OCI-LY7 (cell line): Measurements from ENCODE around the gene COPE. TPM values are rescaled to one million over a fixed set of nuclear protein-coding genes. Genes with fewer than 3 reads are reported as not detected.
A peak's percentile ranks its signal among the peaks of the same experiment; 100 is the strongest.

ENCODE experiments used
- BruUV-seq: library from RNA; stranded (reverse); fragments of 400-500 nt; replicated peaks from 2 replicates; lab custom pipeline; 2021; lab: Mats Ljungman, UMichigan
- CTCF ChIA-PET: fragments of 300-600 bp; sonication (Branson Sonifier 250); formaldehyde crosslinking; loops from one replicate; lab custom pipeline; 2022; ENCODE audit warnings: antibody characterized with exemption; ENCODE audit not compliant: unreplicated experiment; lab: Charles Lee
- POLR2A ChIA-PET: fragments of 300-600 bp; sonication (Branson Sonifier 250); formaldehyde crosslinking; loops from one replicate; lab custom pipeline; 2022; ENCODE audit warnings: antibody characterized with exemption; lab: Charles Lee
- DNase-seq: peaks from one replicate; pipeline ENCODE4 v3.0.0-alpha.2; 2015; ENCODE audit warnings: low spot score
- H2AFZ ChIP-seq: fragments of 200-600 bp; sonication (generic), shearing (Covaris generic); 2 replicates; pipeline ENCODE4 v1.6.1; 2014; ENCODE audit warnings: mild to moderate bottlenecking, antibody characterized with exemption, low read length, moderate library complexity
- H3K27ac ChIP-seq: fragments of 200-600 bp; sonication (generic); 2 replicates; pipeline ENCODE4 v1.5.1; 2014; ENCODE audit warnings: mixed run types, low read depth, mild to moderate bottlenecking, moderate library complexity, low read length, inconsistent platforms; ENCODE audit not compliant: poor library complexity, severe bottlenecking
- H3K36me3 ChIP-seq: fragments of 200-600 bp; sonication (generic); 2 replicates; pipeline ENCODE4 v1.6.1; 2014; ENCODE audit warnings: mild to moderate bottlenecking, antibody characterized with exemption, low read length, moderate library complexity, mixed read lengths; ENCODE audit not compliant: insufficient read depth
- H3K4me1 ChIP-seq: fragments of 200-600 bp; sonication (generic); 2 replicates; pipeline ENCODE4 v1.5.1; 2014; ENCODE audit warnings: mild to moderate bottlenecking, low read length; ENCODE audit not compliant: insufficient read depth, poor library complexity, severe bottlenecking
- H3K4me2 ChIP-seq: fragments of 200-600 bp; sonication (generic); 2 replicates; pipeline ENCODE4 v1.6.1; 2014; ENCODE audit warnings: mild to moderate bottlenecking, low read length
- H3K4me3 ChIP-seq: fragments of 200-600 bp; sonication (generic); 2 replicates; pipeline ENCODE4 v1.5.1; 2014; ENCODE audit warnings: mild to moderate bottlenecking, low read depth, low read length; ENCODE audit not compliant: poor library complexity, severe bottlenecking
- H3K79me2 ChIP-seq: fragments of 200-600 bp; sonication (generic); 2 replicates; pipeline ENCODE4 v1.6.1; 2016; ENCODE audit warnings: low read depth, mild to moderate bottlenecking, low read length, moderate library complexity, mixed read lengths; ENCODE audit not compliant: insufficient read depth
- H3K9me2 ChIP-seq: fragments of 200-600 bp; sonication (generic); 2 replicates; pipeline ENCODE4 v1.6.1; 2016; ENCODE audit warnings: mild to moderate bottlenecking, low read length, mixed read lengths; ENCODE audit not compliant: insufficient read depth
- H3K9me3 ChIP-seq: fragments of 200-600 bp; sonication (generic); 2 replicates; pipeline ENCODE4 v1.6.1; 2014; ENCODE audit warnings: mild to moderate bottlenecking, mixed run types, low read length, mixed read lengths
- H4K20me1 ChIP-seq: fragments of 200-600 bp; sonication (generic); 2 replicates; pipeline ENCODE4 v1.6.1; 2014; ENCODE audit warnings: mild to moderate bottlenecking, antibody characterized with exemption, low read length, moderate library complexity, mixed read lengths; ENCODE audit not compliant: insufficient read depth
- EZH2phosphoT487 ChIP-seq: fragments of 200-600 bp; sonication (generic); IDR thresholded peaks from 2 replicates; pipeline ENCODE4 v1.6.1; 2018; ENCODE audit warnings: low read depth, borderline replicate concordance, mild to moderate bottlenecking, mixed run types, antibody characterized with exemption, low read length, moderate library complexity, mixed read lengths
- intact Hi-C: fragments of 100-400 bp; cut with micrococcal nuclease; formaldehyde crosslinking; loops from one replicate; pipeline ENCODE4 v1.10.0; 2022; ENCODE audit not compliant: unreplicated experiment
- total RNA-seq, 2 experiments: library from RNA; depleted of rRNA in 1 of 2; stranded (reverse); fragments of >200 nt in 1 of 2; shearing (Covaris generic) in 1 of 2; gene quantifications; 2 replicates each; pipeline ENCODE4 v1.2.3, GENCODE V29; 2014 to 2022
- TF ChIP-seq, protein P1 (sequence below): fragments of 200-600 bp; sonication (generic); conservative IDR thresholded peaks from 2 replicates; pipeline ENCODE4 v1.5.1; 2014; ENCODE audit warnings: mild to moderate bottlenecking, antibody characterized with exemption, low read length, moderate library complexity, mixed read lengths

The COPE gene
- total RNA-seq, 2 experiments from 2014 or later: 255 to 256 TPM

DNA sequence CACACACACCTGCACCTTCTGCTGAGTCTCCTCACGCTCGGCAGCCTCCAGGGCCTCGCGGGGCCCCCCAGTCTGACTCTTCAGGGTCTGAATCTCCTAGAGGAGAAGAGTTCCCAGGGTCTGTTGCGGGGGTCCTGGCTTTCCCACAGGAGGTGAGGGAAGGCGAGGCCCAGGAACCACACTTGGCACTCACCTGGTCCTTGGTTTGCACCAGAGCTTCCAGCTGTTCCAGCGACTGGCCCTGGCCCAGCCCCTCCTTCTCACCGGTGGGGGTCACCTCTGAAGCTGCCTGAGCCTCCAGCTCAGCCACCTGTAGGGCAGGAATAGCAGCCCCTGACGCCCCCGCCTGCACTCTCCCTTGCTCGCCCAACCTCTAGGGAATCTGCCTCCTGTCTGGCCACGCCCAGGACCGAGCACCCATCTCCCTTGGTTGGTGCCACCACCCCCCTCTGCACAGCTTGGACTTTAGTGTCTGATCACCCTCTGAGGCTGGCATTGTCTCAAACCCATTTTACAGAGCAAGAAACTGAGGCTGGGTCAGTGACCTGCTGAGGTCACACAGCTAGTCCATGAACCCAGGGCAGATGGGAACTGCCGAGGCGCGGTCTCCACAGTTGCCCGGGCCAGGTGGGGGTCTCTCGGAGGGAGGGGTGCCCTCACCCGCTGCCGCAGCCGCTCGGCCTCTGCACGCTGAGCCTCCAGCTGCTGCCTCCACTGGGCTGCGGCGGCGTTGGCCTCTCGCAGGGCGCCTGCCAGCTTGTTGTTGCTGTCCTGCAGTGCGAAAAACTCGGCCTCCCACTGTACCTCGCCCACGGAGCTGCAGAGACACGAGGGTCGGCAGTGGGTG, 12.4 kb upstream of the COPE start:
- H3K9me2 ChIP-seq: no peaks in the 10 kb centered on the region
- H3K79me2 ChIP-seq: no peaks in the 10 kb centered on the region
- H3K4me1 ChIP-seq: peaks cover 9% of the 10 kb centered on the region
- intact Hi-C loops: no loop called here
- peaks cover 23% of the 10 kb centered on the region for H3K36me3 ChIP-seq
- no TSS peak for BruUV-seq
- H3K4me2 ChIP-seq: 0 out of 2 replicates have a peak overlapping the region, but pooled peaks have one; percentile 99
- no peak overlapping the region for H2AFZ ChIP-seq
- no peak for DNase-seq
- CTCF ChIA-PET: no interaction called here
- no peak overlapping the region for H3K27ac ChIP-seq
- no peaks in the 10 kb centered on the region for H3K9me3 ChIP-seq
- no peak overlapping the region for H3K4me3 ChIP-seq
- no peak for TF ChIP-seq EZH2phosphoT487
- TF ChIP-seq, protein P1, sequence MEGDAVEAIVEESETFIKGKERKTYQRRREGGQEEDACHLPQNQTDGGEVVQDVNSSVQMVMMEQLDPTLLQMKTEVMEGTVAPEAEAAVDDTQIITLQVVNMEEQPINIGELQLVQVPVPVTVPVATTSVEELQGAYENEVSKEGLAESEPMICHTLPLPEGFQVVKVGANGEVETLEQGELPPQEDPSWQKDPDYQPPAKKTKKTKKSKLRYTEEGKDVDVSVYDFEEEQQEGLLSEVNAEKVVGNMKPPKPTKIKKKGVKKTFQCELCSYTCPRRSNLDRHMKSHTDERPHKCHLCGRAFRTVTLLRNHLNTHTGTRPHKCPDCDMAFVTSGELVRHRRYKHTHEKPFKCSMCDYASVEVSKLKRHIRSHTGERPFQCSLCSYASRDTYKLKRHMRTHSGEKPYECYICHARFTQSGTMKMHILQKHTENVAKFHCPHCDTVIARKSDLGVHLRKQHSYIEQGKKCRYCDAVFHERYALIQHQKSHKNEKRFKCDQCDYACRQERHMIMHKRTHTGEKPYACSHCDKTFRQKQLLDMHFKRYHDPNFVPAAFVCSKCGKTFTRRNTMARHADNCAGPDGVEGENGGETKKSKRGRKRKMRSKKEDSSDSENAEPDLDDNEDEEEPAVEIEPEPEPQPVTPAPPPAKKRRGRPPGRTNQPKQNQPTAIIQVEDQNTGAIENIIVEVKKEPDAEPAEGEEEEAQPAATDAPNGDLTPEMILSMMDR: no peak
- no peaks in the 10 kb centered on the region for H4K20me1 ChIP-seq
- POLR2A ChIA-PET: no interaction called here

DNA sequence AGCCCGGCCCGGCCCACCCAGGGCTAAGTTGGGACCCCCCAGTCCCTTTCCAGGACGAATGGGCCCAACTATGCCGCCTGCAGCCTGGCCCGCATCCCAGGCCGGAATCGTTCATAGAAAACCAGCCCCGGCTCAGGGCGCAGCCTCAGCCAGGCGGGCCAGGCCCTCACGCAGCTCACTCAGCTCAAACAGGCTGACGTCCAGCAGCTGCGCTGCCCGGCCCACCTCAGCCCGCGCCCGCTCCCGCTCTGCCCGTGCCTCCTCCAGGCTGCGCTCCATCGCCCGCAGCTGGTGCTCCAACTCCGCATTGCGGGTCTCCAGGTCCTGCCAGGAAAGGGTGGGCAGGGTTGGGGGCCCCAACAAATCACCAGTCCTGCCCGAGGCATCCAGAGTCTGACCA, 10.1 kb upstream of the COPE start:
- BruUV-seq: no TSS peak
- POLR2A ChIA-PET: interaction anchor here (0.6 kb wide), 1 partner anchor 651 kb away, joined by 3 read pairs; no protein-coding TSS in a partner anchor
- intact Hi-C loops: no loop called here

More for the DNA sequence above, 10.1 kb upstream of the COPE start:
- Histone ChIP-seq H3K79me2 (no peaks in the 10 kb centered on the region), H3K27ac (no peak overlapping the region), H3K9me3 (no peaks in the 10 kb centered on the region), H3K9me2 (no peaks in the 10 kb centered on the region), H4K20me1 (no peaks in the 10 kb centered on the region), H3K4me3 (no peak overlapping the region), H3K36me3 (peaks cover 44% of the 10 kb centered on the region), H3K4me1 (peaks cover 9% of the 10 kb centered on the region), H2AFZ (no peak overlapping the region), H3K4me2 (no peak overlapping the region)
- no peak for DNase-seq
- no peak for TF ChIP-seq EZH2phosphoT487
- TF ChIP-seq, protein P1: no peak
- CTCF ChIA-PET: no interaction called here
